Gastroesophageal sphincter (tissue), 3 donors: ENCODE data around the gene RMND1.

Source experiments
- CTCF ChIP-seq, 4 experiments: fragments of 200-600 bp in 2 of 4; fragments of 450-650 bp in 2 of 4; sonication (generic) in 1 of 4; IDR thresholded peaks; one replicate each; pipeline ENCODE4 v1.5.1; 2017 to 2019; ENCODE audit warnings: antibody characterized with exemption in 4 of 4, mild to moderate bottlenecking in 2 of 4, moderate library complexity in 2 of 4
- EP300 ChIP-seq: sonication (generic); formaldehyde crosslinking; IDR thresholded peaks from one replicate; pipeline ENCODE4 v1.6.1; 2017; ENCODE audit warnings: antibody characterized with exemption, mild to moderate bottlenecking
- POLR2A ChIP-seq, 2 donors: fragments of 450-650 bp; IDR thresholded peaks; one replicate each; pipeline ENCODE4 v1.6.1; 2017; ENCODE audit warnings: antibody characterized with exemption in 2 of 2, mild to moderate bottlenecking in 2 of 2, moderate library complexity in 1 of 2

GRCh38 chr6:151388997-151389617, 62.8 kb downstream of the RMND1 start:
- TF ChIP-seq EP300 (no peak), POLR2A (IDR thresholded peaks at IDR 0.05) (no peak), CTCF (IDR thresholded peaks at IDR 0.05) (no peak)
